Liver (tissue), 3 donors: ENCODE results near the gene KMT5C.

Experiments
- CTCF ChIP-seq: fragments of 150-350 bp; IDR thresholded peaks from 2 replicates; pipeline ENCODE4 v1.5.1; 2017; ENCODE audit warnings: improper control_type of control experiment, low read depth, low read length; ENCODE audit not compliant: missing input control
- HNF4G ChIP-seq: IDR thresholded peaks from 2 replicates; pipeline ENCODE4 v1.6.1; 2016; ENCODE audit warnings: antibody characterized with exemption
- JUND ChIP-seq, 2 donors: IDR thresholded peaks; 2 replicates each; pipeline ENCODE4 v1.6.1; 2016; ENCODE audit warnings: antibody characterized with exemption in 2 of 2
- RAD21 ChIP-seq, 2 donors: IDR thresholded peaks; 2 replicates each; pipeline ENCODE4 v1.6.1; 2016; ENCODE audit warnings: antibody characterized with exemption in 2 of 2, mild to moderate bottlenecking in 2 of 2
- REST ChIP-seq: IDR thresholded peaks from 2 replicates; pipeline ENCODE4 v1.6.1; 2016; ENCODE audit warnings: antibody characterized with exemption, mild to moderate bottlenecking
- SP1 ChIP-seq: IDR thresholded peaks from 2 replicates; pipeline ENCODE4 v1.6.1; 2018; ENCODE audit warnings: antibody characterized with exemption, mild to moderate bottlenecking
- TAF1 ChIP-seq: conservative IDR thresholded peaks from 2 replicates; pipeline ENCODE4 v1.6.1; 2016; ENCODE audit warnings: antibody characterized with exemption, mild to moderate bottlenecking
- YY1 ChIP-seq: IDR thresholded peaks from 2 replicates; pipeline ENCODE4 v1.6.1; 2016; ENCODE audit warnings: antibody characterized with exemption, mild to moderate bottlenecking
- TF ChIP-seq, protein P1 (sequence below): IDR thresholded peaks from 2 replicates; pipeline ENCODE4 v1.6.1; 2016; ENCODE audit warnings: antibody characterized with exemption
- TF ChIP-seq, protein P2 (sequence below): IDR thresholded peaks from 2 replicates; pipeline ENCODE4 v1.6.1; 2016; ENCODE audit warnings: antibody characterized with exemption
- donor health status: healthy.
- donor health status: healthy.

DNA sequence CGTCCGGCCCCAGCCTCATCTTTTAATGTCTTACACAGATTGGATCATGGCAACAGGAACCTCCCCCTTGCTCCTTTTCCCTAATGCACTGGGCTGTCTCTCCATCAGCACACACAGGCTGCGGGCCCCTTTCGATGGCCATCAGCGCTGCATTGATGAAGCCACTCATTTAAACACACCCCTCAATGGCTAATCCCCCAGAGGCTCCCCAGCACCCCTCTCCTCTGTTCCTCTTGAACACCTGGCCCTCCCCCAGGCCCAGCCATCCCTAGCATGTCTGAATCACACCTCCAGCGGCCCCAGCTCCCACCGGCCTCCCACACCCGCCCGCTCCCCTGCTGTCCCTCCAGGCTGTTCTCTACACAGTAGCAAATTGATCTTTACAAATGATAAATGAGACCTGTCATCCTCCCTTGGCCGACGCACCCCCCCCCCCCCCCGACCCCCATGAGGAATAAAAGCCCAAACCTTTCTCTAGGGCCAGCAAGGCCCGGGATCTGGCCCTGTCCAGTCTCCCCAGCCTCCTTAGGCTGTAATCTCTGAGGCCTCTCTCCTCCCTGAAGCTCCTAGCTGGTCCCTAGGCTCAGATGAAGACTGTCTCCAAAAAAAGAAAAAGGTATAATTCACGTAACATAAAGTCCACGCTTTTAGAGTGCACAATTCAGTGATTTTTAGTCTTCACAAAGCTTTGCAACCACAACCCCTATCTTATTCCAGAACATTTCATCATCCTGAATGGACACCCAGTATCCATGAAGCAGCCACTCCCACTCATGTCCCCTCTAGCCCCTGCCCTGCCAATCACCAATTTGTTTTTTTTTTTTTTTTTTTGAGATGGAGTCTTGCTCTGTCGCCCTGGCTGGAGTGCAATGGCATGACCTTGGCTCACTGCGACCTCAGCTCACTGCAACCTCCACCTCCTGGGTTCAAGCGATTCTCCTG is 53.4 kb downstream of the KMT5C start:
- no peak for TF ChIP-seq CTCF
- TF ChIP-seq, protein P1, sequence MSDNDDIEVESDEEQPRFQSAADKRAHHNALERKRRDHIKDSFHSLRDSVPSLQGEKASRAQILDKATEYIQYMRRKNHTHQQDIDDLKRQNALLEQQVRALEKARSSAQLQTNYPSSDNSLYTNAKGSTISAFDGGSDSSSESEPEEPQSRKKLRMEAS = no peak
- TF ChIP-seq SP1 = no peak
- TF ChIP-seq YY1 = no peak
- no peak for TF ChIP-seq JUND (IDR thresholded peaks at IDR 0.05)
- TF ChIP-seq TAF1 = no peak
- TF ChIP-seq RAD21 (IDR thresholded peaks at IDR 0.05) = no peak
- TF ChIP-seq, protein P2, sequence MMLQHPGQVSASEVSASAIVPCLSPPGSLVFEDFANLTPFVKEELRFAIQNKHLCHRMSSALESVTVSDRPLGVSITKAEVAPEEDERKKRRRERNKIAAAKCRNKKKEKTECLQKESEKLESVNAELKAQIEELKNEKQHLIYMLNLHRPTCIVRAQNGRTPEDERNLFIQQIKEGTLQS = no peak
- no peak for TF ChIP-seq HNF4G
- TF ChIP-seq REST = no peak
